Measurements from ENCODE around the gene SMPD3. TPM values are rescaled to one million over a fixed set of nuclear protein-coding genes. Genes with fewer than 3 reads are reported as not detected.

Gene SMPD3
- total RNA-seq, 1 experiment from 2014 or later = 0.77 TPM

DNA sequence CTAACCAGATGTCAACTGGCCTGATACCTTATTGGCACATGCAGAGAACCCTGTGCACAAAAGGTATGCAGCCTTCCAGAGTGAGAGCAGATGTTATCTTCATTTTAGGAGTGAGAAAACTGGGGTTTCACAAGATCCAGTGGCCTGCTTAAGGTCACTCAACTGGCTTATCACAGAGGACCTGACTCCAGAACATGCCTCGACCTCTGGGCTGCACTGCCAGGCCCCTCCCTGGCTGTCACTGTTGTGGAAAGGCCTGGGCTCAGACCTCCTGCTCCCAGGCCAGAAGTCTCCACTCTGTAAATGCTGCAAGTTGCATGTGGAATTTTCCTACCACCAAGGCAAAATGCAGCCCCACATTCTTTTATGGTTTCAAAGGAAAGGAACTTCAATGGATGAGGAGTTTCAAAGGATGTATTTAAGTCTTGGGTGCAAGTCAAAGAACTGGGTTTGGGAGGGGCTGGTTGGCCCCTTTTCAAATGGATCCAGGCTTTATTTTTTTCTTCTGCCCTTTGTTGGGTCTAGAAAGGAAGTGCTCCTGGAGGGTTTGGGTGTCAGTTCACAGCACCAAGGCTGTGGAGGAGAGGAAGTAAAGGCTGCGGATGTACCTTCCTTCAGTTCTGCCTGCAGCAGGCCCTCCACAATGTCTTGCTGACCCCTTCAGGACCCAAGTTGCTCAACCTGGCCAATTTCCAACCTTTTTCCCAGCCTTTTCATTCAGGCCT lies 30.4 kb upstream of the SMPD3 start:
- no peak for ATAC-seq
- no peak for DNase-seq (ENCODE audit: low read depth, low spot score)

DNA sequence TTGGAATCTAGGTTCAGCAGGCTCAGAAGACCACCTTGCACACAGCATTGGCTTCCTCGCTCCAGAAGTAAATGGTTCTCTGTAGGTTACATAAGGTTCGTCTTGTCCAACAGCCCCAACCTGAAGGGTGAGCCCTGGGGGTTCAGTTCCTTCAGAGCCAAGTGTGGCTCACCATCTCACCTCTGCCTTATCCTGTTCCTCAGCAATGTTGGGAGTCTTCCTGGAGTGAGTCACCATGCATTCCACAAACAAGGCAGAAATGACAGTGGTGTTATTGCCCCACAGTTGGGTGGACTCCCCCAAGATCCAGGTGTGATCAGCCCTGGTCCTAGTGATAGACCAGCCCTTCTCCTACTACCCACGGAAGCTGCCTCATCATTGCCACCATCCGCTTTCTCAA lies 26.8 kb upstream of the SMPD3 start:
- TF ChIP-seq SIN3A (IDR thresholded peaks at IDR 0.05; ENCODE audit: borderline replicate concordance, insufficient read depth, low read depth, low read length) = no peak
- TF ChIP-seq, protein P1, sequence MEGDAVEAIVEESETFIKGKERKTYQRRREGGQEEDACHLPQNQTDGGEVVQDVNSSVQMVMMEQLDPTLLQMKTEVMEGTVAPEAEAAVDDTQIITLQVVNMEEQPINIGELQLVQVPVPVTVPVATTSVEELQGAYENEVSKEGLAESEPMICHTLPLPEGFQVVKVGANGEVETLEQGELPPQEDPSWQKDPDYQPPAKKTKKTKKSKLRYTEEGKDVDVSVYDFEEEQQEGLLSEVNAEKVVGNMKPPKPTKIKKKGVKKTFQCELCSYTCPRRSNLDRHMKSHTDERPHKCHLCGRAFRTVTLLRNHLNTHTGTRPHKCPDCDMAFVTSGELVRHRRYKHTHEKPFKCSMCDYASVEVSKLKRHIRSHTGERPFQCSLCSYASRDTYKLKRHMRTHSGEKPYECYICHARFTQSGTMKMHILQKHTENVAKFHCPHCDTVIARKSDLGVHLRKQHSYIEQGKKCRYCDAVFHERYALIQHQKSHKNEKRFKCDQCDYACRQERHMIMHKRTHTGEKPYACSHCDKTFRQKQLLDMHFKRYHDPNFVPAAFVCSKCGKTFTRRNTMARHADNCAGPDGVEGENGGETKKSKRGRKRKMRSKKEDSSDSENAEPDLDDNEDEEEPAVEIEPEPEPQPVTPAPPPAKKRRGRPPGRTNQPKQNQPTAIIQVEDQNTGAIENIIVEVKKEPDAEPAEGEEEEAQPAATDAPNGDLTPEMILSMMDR (IDR thresholded peaks at IDR 0.05) = no peak
- no peak for TF ChIP-seq POLR2AphosphoS5 (IDR thresholded peaks at IDR 0.05; ENCODE audit: low read depth, low read length)
- TF ChIP-seq TCF7L2 (IDR thresholded peaks at IDR 0.05; ENCODE audit: low read depth, low read length) = no peak
- TF ChIP-seq, protein P2, sequence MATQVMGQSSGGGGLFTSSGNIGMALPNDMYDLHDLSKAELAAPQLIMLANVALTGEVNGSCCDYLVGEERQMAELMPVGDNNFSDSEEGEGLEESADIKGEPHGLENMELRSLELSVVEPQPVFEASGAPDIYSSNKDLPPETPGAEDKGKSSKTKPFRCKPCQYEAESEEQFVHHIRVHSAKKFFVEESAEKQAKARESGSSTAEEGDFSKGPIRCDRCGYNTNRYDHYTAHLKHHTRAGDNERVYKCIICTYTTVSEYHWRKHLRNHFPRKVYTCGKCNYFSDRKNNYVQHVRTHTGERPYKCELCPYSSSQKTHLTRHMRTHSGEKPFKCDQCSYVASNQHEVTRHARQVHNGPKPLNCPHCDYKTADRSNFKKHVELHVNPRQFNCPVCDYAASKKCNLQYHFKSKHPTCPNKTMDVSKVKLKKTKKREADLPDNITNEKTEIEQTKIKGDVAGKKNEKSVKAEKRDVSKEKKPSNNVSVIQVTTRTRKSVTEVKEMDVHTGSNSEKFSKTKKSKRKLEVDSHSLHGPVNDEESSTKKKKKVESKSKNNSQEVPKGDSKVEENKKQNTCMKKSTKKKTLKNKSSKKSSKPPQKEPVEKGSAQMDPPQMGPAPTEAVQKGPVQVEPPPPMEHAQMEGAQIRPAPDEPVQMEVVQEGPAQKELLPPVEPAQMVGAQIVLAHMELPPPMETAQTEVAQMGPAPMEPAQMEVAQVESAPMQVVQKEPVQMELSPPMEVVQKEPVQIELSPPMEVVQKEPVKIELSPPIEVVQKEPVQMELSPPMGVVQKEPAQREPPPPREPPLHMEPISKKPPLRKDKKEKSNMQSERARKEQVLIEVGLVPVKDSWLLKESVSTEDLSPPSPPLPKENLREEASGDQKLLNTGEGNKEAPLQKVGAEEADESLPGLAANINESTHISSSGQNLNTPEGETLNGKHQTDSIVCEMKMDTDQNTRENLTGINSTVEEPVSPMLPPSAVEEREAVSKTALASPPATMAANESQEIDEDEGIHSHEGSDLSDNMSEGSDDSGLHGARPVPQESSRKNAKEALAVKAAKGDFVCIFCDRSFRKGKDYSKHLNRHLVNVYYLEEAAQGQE (IDR thresholded peaks at IDR 0.05; ENCODE audit: insufficient read depth in 1 of 2, low read depth in 2 of 2, low read length in 1 of 2) = no peak
- ChIA-PET POLR2A (no interaction called here), CTCF (no interaction called here)
- intact Hi-C loops (cut with micrococcal nuclease; ENCODE audit: unreplicated experiment) = no loop called here
- no peak overlapping the region for H3K27ac ChIP-seq (ENCODE audit: low read length)
- no peaks in the 10 kb centered on the region for H3K27me3 ChIP-seq (ENCODE audit: control insufficient read depth, insufficient read depth, low read length)
- DNase-seq (ENCODE audit: low read depth, low spot score) = no peak
- no TSS peak for BruUV-seq (replicated peaks)
- H3K36me3 ChIP-seq (ENCODE audit: control insufficient read depth, insufficient read depth, low read length) = no peaks in the 10 kb centered on the region
- H3K4me1 ChIP-seq (ENCODE audit: control insufficient read depth, insufficient read depth, low read length) = no peaks in the 10 kb centered on the region
- no peak for ATAC-seq
- no peaks in the 10 kb centered on the region for H3K9me3 ChIP-seq (ENCODE audit: control insufficient read depth, insufficient read depth, low read depth, low read length)
- H3K4me3 ChIP-seq (ENCODE audit: low read depth in 2 of 2, low read length in 2 of 2) = no peak overlapping the region
- in situ Hi-C loops (cut with HindIII; ENCODE audit: low pct_unique_long_range_greater_than_20kb, low sequenced_read_pairs) = no loop called here

More for the DNA sequence above, 30.4 kb upstream of the SMPD3 start:
- CTCF ChIA-PET = no interaction called here
- no peak for TF ChIP-seq POLR2AphosphoS5 (IDR thresholded peaks at IDR 0.05; ENCODE audit: low read depth, low read length)
- TF ChIP-seq, protein P2 (IDR thresholded peaks at IDR 0.05; ENCODE audit: insufficient read depth in 1 of 2, low read depth in 2 of 2, low read length in 1 of 2) = no peak
- no peak for TF ChIP-seq SIN3A (IDR thresholded peaks at IDR 0.05; ENCODE audit: borderline replicate concordance, insufficient read depth, low read depth, low read length)
- no peak for TF ChIP-seq TCF7L2 (IDR thresholded peaks at IDR 0.05; ENCODE audit: low read depth, low read length)
- TF ChIP-seq, protein P1 (IDR thresholded peaks at IDR 0.05) = no peak
- intact Hi-C loops (cut with micrococcal nuclease; ENCODE audit: unreplicated experiment) = no loop called here
- no TSS peak for BruUV-seq (replicated peaks)
- Histone ChIP-seq H3K36me3 (ENCODE audit: control insufficient read depth, insufficient read depth, low read length) (no peaks in the 10 kb centered on the region), H3K27me3 (ENCODE audit: control insufficient read depth, insufficient read depth, low read length) (no peaks in the 10 kb centered on the region), H3K27ac (ENCODE audit: low read length) (no peak overlapping the region), H3K4me3 (ENCODE audit: low read depth in 2 of 2, low read length in 2 of 2) (no peak overlapping the region), H3K4me1 (ENCODE audit: control insufficient read depth, insufficient read depth, low read length) (no peaks in the 10 kb centered on the region), H3K9me3 (ENCODE audit: control insufficient read depth, insufficient read depth, low read depth, low read length) (no peaks in the 10 kb centered on the region)
- POLR2A ChIA-PET = no interaction called here
- in situ Hi-C loops (cut with HindIII; ENCODE audit: low pct_unique_long_range_greater_than_20kb, low sequenced_read_pairs) = no loop called here
